Activated T-cell treated with anti-CD3 and anti-CD28 coated beads for 24 hours (primary cell): ENCODE results near the gene QKI.
"Not testable (repeated sequence)": the region's sequence is repeated elsewhere in the genome, so short reads cannot be mapped to it uniquely, and the experiment has no call there.

Experiments used
- DNase-seq: peaks from one replicate; pipeline ENCODE4 v3.0.0-alpha.2; 2020; ENCODE audit warnings: low read depth

The QKI gene

DNA sequence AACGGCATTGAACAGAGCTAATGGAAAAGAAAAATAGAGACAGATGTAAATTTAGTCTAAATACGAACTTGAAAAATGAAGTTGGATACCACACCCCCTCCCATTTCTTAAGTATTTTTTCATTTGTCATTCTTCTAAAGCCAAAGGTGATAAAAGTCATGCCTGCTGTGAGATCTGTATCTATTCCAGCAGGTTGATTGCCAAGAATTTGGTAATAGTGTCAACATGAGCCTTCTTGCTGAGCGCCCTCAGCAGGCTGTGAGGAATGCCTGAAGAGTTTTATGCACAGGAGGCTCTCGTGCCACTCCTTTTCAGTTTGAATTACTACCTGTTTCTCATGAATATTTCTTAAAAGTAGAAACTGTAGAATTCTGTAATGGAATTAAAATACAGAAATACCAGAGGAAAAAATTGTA lies 165.4 kb downstream of the QKI start:
- DNase-seq = no peak

DNA sequence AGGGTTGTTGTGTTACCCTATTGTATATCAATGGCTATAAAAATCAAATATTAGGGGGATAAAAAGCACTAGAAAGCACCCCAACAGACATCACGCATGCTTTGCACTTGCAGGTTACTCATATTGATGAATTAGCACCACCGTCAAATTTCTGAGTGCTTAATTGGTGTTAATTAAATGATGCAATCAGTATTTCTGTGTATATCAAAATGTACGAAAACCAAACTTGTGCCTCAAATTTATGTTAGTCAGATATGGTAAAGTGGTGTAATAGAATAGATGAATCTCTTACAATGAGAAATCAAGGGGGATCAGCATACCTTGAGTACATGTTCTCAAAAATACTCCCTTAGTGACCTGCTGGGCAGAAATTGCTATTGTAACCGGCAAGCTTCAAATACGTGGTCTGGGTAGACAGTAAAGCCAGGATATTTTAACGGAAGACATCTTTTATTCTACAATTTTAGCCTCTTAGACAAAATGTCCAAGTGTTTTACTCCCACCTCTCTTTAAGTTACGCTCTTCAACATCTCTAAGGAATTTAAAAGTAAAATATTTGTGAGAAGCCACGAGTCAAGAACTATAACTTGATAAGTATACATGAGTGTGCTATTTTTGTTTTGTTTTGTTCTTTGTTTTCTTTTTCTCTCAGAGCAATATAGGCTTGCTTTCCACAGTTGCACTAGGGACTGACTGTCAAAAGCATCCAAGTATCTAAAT lies 166.0 kb downstream of the QKI start:
- DNase-seq = no peak

DNA sequence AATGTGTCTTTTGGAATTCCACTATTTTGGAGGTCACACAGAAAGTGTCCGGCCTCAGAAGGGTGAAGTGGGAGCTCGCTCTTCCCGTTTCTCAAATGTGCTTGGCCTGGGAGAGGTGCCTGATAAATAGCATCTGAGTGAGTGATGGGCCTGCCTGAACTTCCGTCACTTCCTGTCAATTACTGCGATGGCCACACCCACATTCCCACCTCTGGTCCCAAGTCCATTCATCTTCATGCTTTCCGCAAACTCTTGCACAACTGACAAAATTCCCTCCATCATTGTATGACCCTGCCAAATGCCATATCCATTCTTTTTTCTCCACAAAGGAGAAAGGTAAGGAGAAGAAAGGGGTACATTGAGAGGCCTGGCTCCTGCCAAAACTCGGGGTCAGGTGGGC lies 169.0 kb downstream of the QKI start:
- DNase-seq = no peak

DNA sequence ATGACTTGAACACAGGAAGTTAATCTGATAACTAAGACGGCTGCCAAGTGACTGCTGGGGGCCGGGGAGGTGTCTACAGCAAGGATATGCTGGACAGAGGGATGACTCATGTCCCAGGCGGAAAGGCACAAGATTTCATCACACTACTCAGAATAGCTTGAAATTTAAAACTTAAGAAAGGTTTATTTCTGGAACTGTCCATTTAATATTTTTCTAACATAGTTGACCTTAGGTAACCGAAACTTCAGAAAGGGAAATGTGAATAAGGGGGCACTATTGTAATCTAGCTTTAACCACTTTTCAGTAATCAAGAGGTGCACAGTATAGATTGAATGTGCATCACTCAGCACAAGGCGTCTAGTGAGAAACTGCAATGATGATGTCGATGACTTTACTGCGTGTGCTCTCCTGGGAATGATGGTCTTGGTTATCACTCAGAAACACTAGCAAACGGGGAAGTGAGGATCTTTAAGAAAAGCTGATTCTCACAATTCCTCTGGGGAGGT lies 171.5 kb downstream of the QKI start:
- no peak for DNase-seq

DNA sequence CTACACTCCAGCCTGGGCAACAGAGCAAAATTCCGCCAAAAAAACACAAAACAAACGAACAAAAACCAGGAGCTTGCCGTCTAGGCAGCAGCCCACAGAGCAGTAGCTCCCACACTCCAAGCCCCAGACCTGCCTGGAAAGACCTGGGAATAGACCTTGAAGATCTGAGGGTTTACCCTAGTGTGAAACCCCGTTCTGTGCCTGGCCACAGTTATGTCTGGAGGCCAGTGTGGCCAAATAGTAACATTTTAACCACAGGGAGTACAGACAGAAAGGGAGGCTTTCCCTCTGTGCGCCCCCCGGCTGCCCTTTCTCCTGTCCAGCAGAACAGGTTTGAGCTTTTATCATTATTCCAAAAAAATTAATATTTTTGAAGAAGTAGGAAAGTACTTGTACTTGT lies 172.4 kb downstream of the QKI start:
- no peak for DNase-seq

DNA sequence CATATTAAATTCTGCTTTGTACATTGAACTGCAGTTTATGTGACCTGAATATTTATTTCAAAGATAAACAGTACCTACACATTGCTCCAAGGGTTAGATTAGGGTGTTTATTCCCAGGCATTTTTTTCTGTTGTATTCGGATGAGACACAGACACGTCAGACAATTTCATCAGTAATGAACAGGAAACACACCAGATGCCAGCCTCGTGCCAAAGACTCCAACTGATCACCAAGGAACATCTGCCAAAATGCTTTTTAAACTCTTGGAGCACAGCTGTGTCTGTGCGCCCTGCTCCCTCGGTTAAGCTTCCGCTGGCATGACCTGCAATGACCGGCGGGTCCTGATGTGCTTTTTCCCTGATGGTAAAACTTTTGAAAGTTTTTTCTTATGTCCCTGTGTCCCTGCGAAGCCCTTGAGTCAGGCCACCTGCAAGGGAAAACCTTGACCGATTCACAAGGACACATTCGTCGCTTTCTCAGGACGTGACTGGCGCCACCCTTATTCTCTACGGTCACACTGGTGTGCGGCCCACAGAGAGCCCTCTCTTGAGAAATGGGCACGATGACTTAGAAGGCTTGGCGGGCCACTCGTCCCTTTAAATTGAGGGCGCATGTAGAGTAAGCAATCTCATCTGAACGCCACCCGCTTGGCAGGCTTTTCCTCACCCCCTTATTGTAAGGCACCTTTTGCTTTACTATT lies 173.9 kb downstream of the QKI start:
- DNase-seq = no peak

DNA sequence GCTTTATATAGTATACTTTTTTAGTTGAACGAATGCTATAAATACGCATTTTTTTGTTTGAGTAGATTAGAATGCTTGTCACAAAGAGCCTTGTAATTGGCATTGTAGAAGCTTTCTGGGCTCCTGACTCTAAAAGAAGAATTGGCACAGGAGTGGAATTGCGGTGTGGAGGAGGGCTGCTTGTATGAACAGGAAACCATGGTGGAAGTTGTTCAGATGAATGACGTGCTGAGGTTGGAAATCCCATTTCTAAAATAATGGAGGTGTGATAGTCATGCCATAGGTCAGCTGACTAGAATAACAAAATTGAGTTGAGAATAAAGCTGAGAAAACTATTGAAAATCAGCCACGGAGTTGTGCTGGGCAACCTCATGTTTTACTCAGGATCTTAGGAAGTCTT lies 174.9 kb downstream of the QKI start:
- DNase-seq = no peak

DNA sequence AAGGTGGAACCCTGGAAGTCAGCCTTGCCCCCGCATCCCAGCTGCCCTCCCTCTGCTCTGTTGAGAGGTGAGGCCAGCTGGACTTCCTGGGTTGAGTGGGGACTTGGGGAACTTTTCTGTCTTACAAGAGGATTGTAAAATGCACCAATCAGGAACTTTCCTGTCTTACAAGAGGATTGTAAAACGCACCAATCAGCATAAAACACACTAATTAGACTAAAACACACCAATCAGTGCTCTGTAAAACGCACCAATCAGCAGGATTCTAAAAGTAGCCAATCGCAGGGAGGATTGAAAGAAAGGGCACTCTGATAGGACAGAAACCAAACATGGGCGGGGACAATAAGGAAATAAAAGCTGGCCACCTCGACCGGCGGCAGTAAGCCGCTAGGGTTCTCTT lies 175.6 kb downstream of the QKI start:
- DNase-seq = not testable (repeated sequence)

DNA sequence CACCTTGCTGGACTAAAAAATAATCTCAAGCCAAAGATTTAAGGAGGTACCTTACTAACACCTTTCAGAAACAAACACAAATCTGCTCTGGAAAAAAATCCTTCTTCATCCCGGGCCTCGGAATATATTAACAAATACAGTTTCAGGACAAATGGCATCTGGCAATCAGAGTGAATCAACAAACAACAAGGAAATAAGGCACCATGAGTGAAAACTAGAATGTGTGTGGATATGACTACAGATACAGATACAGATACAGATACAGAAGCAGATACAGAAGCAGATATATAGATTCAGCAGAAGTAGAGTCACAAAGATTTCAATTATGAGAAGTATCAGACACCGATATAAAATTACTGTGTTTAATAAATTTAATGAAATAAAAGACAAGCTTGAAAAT lies 178.4 kb downstream of the QKI start:
- no peak for DNase-seq

DNA sequence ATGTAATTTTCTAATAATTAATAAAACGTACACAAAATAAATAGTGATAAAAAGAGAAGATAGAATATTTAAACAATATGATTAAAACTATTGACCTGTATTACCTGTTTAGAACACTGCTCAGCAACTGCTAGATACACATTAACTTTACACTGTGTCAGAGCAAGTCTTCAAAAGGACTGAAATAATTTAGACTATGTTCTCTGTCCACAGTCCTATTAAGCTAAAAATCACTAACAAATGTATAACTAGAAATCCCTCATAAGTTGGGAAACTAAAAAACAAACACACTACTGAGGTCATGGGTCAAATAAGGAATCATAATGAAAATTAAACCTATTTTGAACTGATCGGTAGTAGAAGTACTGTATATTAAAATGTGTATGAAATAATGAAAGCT lies 181.7 kb downstream of the QKI start:
- no peak for DNase-seq

DNA sequence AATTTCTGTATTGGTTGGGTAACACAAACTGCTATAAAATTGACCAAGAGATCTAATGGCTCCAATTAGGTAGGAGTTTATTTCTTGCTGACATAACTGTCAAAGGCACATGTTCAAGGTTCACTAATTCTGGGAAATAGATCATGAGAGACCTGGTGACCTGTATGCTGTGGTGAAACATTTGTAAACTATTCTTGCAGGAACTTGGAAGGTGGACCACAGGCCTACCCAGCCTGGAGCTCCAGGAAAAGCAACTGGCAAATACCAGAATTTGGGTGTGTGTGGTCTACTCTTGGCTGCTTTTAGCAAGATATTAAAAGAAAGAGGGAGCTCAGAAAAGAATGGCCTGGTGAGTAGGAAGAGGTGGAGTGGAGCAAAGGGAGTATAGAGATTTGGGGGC lies 184.6 kb downstream of the QKI start:
- no peak for DNase-seq

DNA sequence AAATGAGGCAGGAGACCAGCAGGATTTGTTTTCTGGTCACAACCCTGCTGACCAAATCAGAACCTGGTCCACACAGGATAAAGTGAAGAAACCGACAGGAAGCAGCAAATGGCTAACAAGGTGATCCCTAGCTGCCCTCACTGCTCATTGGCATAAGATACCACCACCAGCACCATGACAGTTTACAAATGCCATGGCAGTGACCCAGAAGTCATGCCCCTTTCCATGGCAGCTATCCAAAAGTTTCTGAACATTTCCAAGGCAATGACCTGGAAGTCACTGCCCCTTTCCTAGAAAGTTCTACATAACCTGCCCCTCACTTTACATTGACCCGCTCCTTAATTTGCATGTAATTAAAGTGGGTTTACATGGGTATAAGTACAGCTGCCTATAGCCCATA lies 185.2 kb downstream of the QKI start:
- no peak for DNase-seq

DNA sequence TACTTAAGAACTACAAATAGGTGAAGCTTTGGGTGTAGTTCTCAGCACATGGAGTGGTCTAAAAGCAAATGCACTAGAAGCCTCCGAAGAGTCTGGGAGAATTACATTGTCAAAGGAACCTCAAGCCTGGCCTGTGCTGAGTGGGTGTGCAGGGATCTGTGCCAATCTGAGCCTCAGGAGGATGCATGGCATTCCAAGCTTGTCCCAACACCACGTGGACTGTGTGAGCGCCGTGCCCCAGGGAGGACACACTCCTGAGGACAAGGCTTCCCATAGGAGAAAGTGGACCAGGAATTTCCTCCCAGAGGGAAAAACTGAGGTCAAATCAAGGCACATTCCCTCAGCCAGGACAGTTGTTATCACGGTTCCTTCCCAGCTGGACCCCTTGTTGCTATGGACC lies 185.8 kb downstream of the QKI start:
- no peak for DNase-seq

DNA sequence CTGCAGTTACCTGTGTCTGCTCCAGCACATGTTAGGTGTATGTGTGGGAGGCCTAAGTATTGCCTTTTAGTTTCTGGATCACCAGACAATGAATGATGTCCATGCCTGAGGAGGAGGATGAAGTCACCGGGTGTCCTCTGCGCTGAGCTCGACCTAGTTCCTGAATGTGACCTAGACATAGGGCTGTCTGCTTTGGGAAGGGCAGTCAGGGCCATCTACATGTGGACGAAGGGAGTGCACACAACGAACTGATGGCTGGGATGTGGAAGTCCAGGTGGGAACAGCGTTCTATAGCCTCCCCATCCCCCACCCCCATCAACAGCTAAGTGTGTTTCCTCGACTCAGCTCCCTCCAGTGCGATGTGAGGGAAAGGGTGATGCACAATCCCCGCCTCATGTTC lies 186.3 kb downstream of the QKI start:
- DNase-seq = no peak

DNA sequence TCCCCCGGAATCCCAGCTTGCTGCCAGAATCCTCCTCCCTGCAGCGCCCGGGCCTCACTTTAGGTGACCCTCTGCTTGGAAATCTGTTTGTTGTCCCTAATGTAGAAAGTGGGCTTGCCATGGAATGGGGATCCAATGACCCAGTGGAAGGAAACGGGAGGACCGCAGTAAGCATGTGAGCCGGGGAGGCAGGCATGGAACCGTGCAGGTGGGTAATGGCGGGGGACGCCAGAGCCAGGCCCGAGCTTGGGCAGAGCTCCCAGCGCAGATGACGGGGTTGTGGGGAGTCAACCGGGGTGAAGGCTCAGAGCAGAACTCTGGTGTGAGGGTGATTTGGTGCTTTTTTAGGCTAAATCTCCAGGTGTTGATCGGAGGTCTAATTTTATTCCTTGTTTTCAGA lies 188.3 kb downstream of the QKI start:
- DNase-seq = no peak

DNA sequence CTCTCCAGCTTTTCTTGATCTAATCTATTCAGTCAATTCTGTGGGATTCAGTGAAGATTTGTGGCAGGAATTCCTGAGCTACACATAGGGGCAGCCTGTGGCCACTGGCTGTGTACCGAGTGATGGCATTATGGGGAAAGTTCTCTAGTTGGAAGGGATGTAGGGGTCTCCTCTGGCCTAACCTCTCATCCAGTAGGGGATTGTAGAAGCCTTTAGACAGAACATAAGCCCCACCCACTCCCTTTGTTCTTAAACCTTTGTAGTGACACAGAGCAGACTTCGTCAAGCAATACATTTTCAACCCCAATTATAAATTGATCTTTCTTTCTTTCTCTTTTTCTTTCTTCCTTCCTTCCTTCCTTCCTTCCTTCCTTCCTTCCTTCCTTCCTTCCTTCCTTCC lies 188.9 kb downstream of the QKI start:
- no peak for DNase-seq

DNA sequence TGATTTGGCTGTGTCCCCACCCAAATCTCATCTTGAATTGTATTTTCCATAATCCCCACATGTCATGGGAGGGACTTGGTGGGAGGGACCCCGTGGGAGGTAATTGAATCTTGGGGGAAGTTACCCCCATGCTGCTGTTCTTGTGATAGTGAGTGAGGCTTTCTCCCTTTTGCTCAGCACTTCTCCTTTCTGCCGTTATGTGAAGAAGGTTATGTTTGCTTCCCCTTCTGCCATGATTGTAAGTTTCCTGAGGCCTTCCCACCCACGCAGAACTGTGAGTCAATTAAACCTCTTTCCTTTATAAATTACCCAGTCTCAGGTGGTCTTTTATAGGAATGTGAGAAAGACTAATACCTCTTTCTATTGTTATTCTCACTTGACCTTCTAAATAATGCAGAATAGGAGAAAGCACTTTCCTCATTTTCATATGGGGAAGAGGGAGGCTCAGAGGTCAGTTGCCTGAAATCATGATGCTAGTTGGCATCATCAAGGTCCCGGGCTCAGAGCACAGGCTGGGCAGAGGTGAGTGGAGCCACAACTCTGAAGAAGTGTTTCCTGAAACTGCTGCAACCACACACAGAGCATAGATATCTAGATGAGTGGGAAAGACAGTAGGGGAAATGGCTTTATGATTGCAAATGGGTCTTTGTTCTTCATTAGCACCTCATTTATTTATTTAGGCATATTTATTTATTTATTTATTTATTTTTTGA lies 191.0 kb downstream of the QKI start:
- no peak for DNase-seq

DNA sequence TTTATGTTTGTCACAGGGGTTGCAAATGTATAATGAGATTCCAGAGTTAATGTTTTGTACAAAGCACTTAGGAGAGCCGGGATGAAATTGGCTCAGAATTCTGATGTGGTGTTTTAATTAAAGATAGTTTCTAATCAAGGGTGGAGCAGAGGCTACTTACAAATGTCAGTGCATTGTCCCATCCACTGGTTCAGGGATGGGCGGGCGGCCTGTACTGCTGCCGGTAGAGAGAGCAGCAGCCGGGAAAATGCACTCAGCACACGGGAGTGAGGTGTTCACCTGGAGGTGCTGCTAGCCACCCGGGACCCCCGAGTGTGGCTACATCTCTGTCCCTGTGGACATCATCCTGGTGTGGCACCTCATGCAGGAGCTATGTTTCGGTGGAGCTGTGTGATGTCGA lies 193.3 kb downstream of the QKI start:
- no peak for DNase-seq

DNA sequence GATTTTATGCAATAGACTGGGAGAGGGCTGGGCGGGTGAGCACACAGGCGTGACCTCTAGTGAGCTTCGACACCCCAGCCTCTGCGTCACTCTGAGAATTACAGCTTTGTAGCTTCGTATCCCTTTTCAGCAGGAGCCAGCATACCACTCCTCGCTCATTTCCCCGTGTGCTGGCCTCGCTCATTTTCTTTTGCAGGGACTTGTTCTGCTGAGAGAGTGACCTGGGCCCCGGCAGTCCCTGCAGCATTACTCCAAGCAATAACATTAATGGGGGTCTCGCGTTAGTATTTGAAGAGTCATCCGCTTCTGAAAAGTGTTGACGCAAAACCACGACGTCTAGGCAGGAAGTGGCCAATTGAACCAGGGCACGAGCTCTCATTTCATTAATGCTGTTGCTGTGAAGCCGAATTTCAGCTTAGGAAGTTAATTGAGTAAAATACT lies 193.7 kb downstream of the QKI start:
- DNase-seq = no peak

DNA sequence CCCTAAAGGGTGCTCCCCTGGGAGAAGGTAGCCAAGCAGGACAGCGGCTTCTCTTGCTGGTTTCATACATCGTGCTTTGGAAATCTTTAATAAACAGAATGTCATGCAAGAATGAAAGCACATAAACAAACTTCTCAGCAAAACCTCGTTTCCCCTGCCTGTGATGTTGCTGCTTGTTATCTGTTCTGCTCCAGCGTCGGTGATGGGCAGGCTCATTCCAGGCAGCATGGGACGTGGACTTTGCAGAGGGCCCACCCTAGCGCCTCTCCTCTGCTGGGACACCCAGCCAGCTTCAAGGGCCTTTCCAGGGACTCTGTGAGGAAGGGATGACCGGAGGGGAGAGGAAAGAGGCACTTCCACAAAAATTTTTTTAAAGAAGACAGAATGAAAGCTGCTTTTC lies 197.7 kb downstream of the QKI start:
- no peak for DNase-seq

DNA sequence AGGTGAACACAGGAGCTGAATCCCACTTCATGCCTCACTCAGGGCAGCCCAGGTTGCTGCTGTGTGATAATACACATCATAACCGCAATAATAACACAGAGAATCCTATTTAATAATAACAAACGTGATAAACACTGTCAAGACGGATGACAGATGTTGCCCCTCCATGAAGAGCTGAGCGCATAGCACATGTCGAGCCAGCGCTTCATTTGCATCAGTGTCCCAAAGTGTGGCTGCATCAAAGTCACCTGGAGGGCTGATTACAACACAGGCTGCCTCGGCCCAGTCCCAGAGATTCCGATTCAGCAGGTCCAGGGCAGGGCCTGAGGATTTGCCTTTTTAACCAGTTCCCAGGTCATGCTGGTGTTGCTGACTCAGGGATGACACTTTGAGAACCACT lies 198.5 kb downstream of the QKI start:
- DNase-seq = no peak

DNA sequence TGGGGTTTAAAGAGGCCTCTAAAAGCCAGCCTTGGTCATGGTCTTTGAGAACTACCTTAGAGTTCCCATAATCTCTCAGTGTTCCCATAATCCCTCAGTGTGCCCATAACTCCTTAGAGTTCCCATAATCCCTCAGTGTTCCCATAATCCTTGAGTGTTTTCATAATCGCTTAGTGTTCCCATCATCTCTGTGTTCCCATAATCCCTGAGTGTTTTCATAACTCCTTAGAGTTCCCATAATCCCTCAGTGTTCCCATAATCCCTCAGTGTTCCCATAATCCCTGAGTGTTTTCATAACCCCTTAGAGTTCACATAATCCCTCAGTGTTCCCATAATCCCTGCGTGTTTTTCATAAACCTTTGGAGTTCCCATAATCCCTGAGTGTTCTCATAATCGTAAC lies 199.2 kb downstream of the QKI start:
- DNase-seq = no peak

DNA sequence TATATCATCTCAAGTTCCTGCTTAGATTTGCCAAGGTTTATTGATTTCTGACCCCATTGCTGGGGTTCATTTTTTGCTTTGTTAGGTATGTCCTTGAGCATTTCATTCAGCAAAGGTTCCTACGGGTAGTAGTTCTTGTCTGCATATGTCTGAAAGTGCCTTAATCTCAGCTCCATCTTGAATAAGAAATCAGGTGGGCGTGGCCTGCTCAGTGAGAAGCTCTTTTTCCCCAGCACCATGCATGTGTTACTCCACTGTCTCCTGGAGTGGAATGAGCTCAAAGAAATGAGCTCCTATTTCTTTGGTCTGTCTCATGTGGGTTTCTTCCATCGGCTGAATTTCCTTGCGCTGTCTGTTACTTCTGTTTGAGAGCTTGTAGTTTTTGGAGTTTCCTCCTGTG lies 201.9 kb downstream of the QKI start:
- DNase-seq = no peak
